GM18507 (cell line): ENCODE data around the gene CNGA2.

ENCODE experiments used
- DNase-seq: peaks from one replicate; pipeline ENCODE4 v3.0.0; 2011; ENCODE audit warnings: low read depth; ENCODE audit not compliant: insufficient read length; ENCODE audit errors: extremely low spot score
- FAIRE-seq: peaks from 2 replicates; lab custom pipeline; 2011; peaks lifted over from hg19 to GRCh38; lab: Jason Lieb, UNC

Gene CNGA2

GRCh38 chrX:151789179-151789800 lies 54.7 kb downstream of the CNGA2 start:
- DNase-seq: no peak

GRCh38 chrX:151790481-151791160 lies 56.1 kb downstream of the CNGA2 start:
- DNase-seq: no peak

More at GRCh38 chrX:151789179-151789800, 54.7 kb downstream of the CNGA2 start:
- FAIRE-seq: no peak

GRCh38 chrX:151791961-151792360 lies 57.4 kb downstream of the CNGA2 start:
- no peak for FAIRE-seq

More at GRCh38 chrX:151790481-151791160, 56.1 kb downstream of the CNGA2 start:
- no peak for FAIRE-seq

GRCh38 chrX:151792505-151792904 lies 58.0 kb downstream of the CNGA2 start:
- DNase-seq (no peak), FAIRE-seq (no peak)

More at GRCh38 chrX:151791961-151792360, 57.4 kb downstream of the CNGA2 start:
- DNase-seq: no peak

GRCh38 chrX:151793886-151794285 lies 59.3 kb downstream of the CNGA2 start:
- no peak for DNase-seq
- FAIRE-seq: no peak
